T-helper 2 cell treated with Interferon-gamma antibody and Interleukin-4, amounts not matched to agents 5 μg/mL and 100 μg/mL, for 36 hours (primary cell): ENCODE data around the gene EFCAB13.
"Not testable (repeated sequence)": the region's sequence is repeated elsewhere in the genome, so short reads cannot be mapped to it uniquely, and the experiment has no call there.

Experiments
- DNase-seq: peaks from one replicate; pipeline ENCODE4 v3.0.0; 2021; ENCODE audit warnings: low spot score
- H3K27ac Mint-ChIP-seq: one replicate; pipeline ENCODE4 v1.8.0; 2021; ENCODE audit warnings: mild to moderate bottlenecking, mixed read lengths
- H3K27me3 Mint-ChIP-seq: one replicate; pipeline ENCODE4 v1.8.0; 2021; ENCODE audit warnings: low read depth, mixed read lengths
- H3K36me3 Mint-ChIP-seq: one replicate; pipeline ENCODE4 v1.8.0; 2021; ENCODE audit warnings: low read depth, mixed read lengths
- H3K4me1 Mint-ChIP-seq: one replicate; pipeline ENCODE4 v1.8.0; 2021; ENCODE audit warnings: low read depth, mixed read lengths
- H3K4me3 Mint-ChIP-seq: one replicate; pipeline ENCODE4 v1.8.0; 2022; ENCODE audit warnings: mild to moderate bottlenecking, moderate library complexity, mixed read lengths
- H3K9me3 Mint-ChIP-seq: one replicate; pipeline ENCODE4 v1.8.0; 2021; ENCODE audit warnings: mixed read lengths

The EFCAB13 gene

DNA sequence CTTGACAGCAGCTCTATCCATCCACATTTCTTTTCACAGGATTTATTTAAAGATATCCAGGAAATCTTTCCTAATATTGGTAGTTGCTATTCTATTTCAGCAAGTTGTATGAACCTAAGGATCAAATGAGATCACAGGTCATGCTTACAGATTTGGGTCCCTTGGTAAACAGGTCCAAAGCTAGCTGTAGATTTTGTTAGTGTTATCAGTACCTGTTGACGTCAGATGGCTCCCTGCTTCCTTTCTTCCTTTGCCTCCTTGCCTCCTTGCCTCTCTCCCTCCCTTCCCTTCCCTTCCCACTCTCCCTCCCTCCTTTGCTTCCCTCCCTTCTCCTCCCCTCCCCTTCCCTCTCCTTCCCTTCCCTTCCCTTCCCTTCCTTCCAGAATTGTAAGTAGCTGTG lies 76.6 kb downstream of the EFCAB13 start:
- no peaks in the 10 kb centered on the region for H3K27me3 Mint-ChIP-seq

DNA sequence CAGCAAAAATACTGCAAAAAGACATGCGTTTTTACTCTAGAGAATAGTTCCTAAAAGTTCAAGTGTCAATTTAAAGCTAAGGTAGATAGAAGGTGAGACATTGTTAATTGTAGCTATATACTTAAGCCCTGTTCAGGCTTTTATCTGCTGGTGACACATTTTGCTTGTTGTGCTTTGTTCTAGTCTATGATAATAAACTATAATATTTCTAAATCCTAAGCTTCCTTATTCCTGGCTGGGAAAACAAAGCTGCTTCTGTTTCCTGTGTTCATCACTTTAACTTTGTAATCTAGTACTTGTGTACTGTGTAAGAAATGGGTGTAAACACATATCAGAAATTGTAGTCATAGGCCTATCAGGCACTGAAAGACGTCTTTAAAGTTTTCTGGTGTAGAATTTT lies 77.3 kb downstream of the EFCAB13 start:
- no peaks in the 10 kb centered on the region for H3K4me1 Mint-ChIP-seq
- no peaks in the 10 kb centered on the region for H3K27me3 Mint-ChIP-seq
- no peaks in the 10 kb centered on the region for H3K36me3 Mint-ChIP-seq
- H3K9me3 Mint-ChIP-seq = no peaks in the 10 kb centered on the region
- H3K27ac Mint-ChIP-seq = no peak overlapping the region
- no peak for DNase-seq
- no peak overlapping the region for H3K4me3 Mint-ChIP-seq

More for the DNA sequence above, 76.6 kb downstream of the EFCAB13 start:
- no peak for DNase-seq
- no peak overlapping the region for H3K4me3 Mint-ChIP-seq
- no peaks in the 10 kb centered on the region for H3K36me3 Mint-ChIP-seq
- H3K4me1 Mint-ChIP-seq = no peaks in the 10 kb centered on the region
- H3K27ac Mint-ChIP-seq = no peak overlapping the region
- no peaks in the 10 kb centered on the region for H3K9me3 Mint-ChIP-seq

DNA sequence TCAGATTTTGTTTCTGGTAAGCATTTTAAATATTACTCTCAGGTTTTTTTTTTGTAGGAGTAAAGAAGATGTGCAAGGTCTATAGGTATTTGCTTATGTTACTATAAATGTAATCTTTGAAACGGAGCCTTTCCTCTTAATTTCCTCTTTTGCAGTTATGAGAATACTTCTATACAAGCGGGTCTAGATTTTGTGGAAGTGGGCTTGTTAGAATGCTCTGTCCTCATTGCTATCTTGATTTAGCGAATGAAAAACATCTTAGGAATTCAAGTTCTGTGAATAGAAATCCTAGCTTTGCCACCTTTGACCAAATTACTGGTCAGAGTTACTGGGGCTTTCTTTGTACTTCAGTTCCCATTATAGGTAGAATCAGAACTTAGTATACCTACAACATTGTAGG lies 80.3 kb downstream of the EFCAB13 start:
- H3K4me1 Mint-ChIP-seq = no peaks in the 10 kb centered on the region

DNA sequence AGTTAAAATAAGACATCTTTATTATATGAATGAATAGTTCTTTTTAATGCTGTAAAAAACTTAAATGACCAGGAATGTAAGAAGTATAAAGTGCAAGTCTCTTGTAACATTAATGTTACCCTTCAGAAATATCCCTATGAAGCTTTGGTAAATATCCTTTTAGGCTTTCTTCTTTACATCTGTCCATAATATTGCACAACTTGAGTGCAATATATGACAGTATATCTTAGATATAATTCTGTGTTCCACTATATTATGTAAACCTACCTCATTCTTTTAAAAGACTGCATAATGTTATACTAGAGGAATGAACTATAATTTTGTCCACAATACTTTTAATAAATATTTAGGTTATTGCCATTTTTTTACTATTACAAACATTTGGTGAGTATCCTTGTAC lies 81.1 kb downstream of the EFCAB13 start:
- no peaks in the 10 kb centered on the region for H3K9me3 Mint-ChIP-seq
- DNase-seq = no peak
- H3K4me3 Mint-ChIP-seq = no peak overlapping the region
- no peaks in the 10 kb centered on the region for H3K4me1 Mint-ChIP-seq
- no peaks in the 10 kb centered on the region for H3K36me3 Mint-ChIP-seq
- H3K27ac Mint-ChIP-seq = no peak overlapping the region
- H3K27me3 Mint-ChIP-seq = no peaks in the 10 kb centered on the region

More for the DNA sequence above, 80.3 kb downstream of the EFCAB13 start:
- Mint-ChIP-seq H3K36me3 (no peaks in the 10 kb centered on the region), H3K27me3 (no peaks in the 10 kb centered on the region), H3K27ac (no peak overlapping the region), H3K4me3 (no peak overlapping the region), H3K9me3 (no peaks in the 10 kb centered on the region)
- DNase-seq = no peak

DNA sequence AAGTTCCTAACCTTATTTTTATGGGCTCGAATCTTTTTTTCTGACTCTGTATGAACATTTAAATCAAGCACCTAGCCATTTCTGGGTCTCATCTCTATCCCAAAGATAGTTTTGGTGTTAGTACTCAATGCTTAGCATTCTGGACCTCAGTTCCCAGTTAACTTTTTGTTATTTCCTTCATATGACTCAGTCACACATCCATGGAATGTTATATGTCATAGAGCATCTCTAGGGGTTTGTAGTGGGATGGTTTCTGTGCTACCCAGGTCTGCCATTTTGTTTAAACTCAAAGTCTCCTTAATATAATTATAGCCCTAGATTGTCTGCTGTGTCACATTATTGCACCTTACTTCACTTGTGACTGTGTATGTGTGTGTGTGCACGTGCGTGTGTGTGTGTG lies 90.1 kb downstream of the EFCAB13 start:
- H3K4me1 Mint-ChIP-seq = no peaks in the 10 kb centered on the region
- no peaks in the 10 kb centered on the region for H3K9me3 Mint-ChIP-seq
- H3K36me3 Mint-ChIP-seq = no peaks in the 10 kb centered on the region
- no peak for DNase-seq
- no peak overlapping the region for H3K27ac Mint-ChIP-seq
- H3K27me3 Mint-ChIP-seq = no peaks in the 10 kb centered on the region
- H3K4me3 Mint-ChIP-seq = no peak overlapping the region

DNA sequence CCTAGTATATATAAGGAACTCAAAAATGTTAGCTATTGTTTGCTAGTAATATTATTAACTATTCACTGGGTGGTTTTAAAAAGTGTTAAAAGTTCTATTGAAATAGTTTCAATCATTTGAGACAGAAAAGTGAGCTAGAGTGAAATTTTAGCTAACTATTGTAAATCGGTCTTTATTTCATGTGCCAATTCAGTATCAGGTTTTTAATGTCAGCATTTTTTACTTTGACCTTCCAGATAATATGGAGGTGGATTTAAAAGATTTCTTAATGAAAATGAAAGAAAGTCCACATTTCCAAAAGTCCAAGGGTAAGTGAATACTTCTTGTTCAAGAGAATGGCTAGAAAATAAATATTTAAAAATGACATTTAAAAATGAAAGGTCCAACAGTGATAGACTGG lies 90.9 kb downstream of the EFCAB13 start:
- Mint-ChIP-seq H3K4me1 (no peaks in the 10 kb centered on the region), H3K27ac (no peak overlapping the region), H3K36me3 (no peaks in the 10 kb centered on the region), H3K9me3 (no peaks in the 10 kb centered on the region), H3K4me3 (no peak overlapping the region), H3K27me3 (no peaks in the 10 kb centered on the region)
- no peak for DNase-seq

DNA sequence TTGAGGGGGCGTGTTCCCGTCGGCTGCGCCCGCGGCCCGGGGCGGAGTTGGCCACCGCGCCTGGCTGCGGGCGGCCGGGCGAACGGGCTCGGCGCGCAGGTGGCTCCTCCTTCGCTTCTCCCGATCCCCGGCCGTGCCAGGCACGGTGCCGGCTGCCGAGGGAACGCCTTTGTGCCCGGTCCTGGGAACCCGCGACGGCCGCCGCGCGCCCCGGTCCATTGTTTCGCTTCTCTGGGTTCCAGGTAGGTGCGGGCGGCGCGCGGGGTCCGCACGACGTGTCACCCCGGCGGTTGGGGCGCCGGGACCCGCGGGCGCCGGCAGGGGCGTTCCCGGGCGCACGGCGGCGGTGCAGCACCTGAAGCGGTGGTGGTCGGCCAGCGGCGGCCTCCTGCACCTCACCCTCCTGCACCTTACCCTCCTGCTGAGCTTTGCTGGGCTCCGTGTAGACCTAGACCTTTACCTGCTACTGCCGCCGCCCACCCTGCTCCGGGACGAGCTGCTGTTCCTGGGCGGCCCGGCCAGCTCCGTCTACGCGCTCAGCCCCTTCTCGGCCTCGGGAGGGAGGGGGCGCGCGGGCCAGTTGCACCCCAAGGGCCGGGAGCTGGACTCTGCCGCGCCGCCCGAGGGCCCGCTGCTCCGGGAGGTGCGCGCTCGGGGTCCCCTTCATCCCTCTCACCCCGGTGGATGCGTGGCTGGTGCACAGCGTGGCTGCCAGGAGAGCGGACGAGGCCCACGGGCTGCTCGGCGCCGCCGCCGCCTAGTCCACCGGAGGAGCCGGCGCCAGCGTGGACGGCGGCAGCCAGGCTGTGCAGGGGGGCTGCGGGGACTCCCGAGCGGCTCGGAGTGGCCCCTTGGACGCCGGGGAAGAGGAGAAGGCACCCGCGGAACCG lies 99.9 kb downstream of the EFCAB13 start:
- no peak overlapping the region for H3K27ac Mint-ChIP-seq
- DNase-seq = no peak
- H3K4me1 Mint-ChIP-seq = peaks cover 12% of the 10 kb centered on the region
- H3K4me3 Mint-ChIP-seq = peak overlapping the region; percentile 61
- H3K27me3 Mint-ChIP-seq = peaks cover 17% of the 10 kb centered on the region
- peaks cover 19% of the 10 kb centered on the region for H3K36me3 Mint-ChIP-seq
- H3K9me3 Mint-ChIP-seq = no peaks in the 10 kb centered on the region

DNA sequence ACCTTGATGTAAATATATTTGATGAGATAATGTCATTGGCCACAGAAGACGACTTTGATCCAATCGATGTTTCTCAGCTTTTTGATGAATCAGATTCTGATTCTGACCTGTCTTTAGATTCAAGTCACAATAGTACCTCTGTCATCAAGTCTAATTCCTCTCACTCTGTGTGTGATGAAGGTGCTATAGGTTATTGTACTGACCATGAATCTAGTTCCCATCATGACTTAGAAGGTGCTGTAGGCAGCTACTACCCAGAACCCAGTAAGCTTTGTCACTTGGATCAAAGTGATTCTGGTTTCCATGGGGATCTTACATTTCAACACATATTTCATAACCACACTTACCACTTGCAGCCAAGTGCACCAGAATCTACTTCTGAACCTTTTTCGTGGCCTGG lies 101.5 kb downstream of the EFCAB13 start:
- peaks cover 12% of the 10 kb centered on the region for H3K4me1 Mint-ChIP-seq
- H3K27ac Mint-ChIP-seq, H3K4me3 Mint-ChIP-seq, DNase-seq, H3K9me3 Mint-ChIP-seq: not testable (repeated sequence)
- H3K36me3 Mint-ChIP-seq = peaks cover 19% of the 10 kb centered on the region
- peaks cover 17% of the 10 kb centered on the region for H3K27me3 Mint-ChIP-seq

DNA sequence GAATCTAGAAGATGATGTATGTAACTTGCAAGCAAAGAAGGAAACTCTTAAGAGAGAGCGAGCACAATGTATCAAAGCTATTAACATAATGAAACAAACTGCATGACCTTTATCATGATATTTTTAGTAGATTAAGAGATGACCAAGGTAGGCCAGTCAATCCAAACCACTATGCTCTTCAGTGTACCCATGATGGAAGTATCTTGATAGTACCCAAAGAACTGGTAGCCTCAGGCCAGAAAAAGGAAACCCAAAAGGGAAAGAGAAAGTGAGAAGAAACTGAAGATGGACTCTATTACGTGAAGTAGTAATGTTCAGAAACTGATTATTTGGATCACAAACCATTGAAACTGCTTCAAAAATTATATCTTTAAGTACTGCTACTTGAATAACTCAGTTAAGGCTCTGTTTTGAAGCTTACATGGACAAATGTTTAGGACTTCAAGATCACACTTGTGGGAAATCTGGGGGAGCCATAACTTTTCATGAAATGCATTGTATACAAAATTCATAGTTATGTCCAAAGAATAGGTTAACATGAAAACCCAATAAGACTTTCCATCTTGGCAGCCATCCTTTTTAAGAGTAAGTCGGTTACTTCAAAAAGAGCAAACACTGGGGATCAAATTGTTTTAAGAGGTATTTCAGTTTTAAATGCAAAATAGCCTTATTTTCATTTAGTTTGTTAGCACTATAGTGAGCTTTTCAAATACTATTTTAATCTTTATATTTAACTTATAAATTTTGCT lies 102.3 kb downstream of the EFCAB13 start:
- DNase-seq, H3K27ac Mint-ChIP-seq, H3K4me3 Mint-ChIP-seq, H3K9me3 Mint-ChIP-seq: not testable (repeated sequence)
- peaks cover 12% of the 10 kb centered on the region for H3K4me1 Mint-ChIP-seq
- peaks cover 17% of the 10 kb centered on the region for H3K27me3 Mint-ChIP-seq
- H3K36me3 Mint-ChIP-seq = peaks cover 19% of the 10 kb centered on the region

DNA sequence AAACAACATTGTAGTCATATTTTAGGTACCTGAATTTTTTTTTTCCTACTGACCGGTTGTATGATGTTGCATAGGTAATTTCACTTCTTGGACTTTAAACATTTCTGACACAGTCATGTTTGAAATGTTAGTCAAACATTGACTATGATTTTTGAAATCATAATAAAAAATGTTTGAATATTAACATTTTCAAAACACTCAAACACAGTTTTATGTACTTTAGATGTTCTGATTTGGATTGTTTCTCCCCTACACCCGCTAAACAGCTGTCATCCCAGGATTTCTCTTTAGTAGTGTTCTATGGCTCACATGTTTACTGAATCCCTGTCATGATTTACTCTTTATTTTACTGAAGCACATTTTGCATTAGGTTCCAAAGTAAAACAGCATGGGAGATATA lies 104.2 kb downstream of the EFCAB13 start:
- no peaks in the 10 kb centered on the region for H3K9me3 Mint-ChIP-seq
- H3K36me3 Mint-ChIP-seq = peaks cover 17% of the 10 kb centered on the region
- H3K4me3 Mint-ChIP-seq = no peak overlapping the region
- no peak for DNase-seq
- H3K27me3 Mint-ChIP-seq = peaks cover 10% of the 10 kb centered on the region
- H3K4me1 Mint-ChIP-seq = peaks cover 12% of the 10 kb centered on the region
- no peak overlapping the region for H3K27ac Mint-ChIP-seq

DNA sequence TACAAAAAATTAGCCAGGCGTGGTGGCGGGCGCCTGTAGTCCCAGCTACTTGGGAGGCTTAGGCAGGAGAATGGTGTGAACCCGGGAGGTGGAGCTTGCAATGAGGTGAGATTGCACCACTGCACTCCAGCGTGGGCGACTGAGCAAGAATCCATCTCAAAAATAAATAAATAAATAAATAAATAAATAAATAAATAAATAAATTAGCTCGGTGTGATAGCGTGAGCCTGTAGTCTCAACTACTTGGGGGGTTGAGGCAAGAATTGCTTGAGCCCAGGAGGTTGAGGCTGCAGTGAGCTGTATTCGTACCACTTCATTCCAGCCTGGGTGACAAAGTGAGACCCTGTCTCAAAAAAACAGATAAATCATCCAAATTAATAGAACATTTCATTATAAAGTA lies 108.5 kb downstream of the EFCAB13 start:
- DNase-seq, H3K27ac Mint-ChIP-seq, H3K36me3 Mint-ChIP-seq, H3K4me1 Mint-ChIP-seq, H3K27me3 Mint-ChIP-seq, H3K4me3 Mint-ChIP-seq: not testable (repeated sequence)
- peaks cover 13% of the 10 kb centered on the region for H3K9me3 Mint-ChIP-seq

DNA sequence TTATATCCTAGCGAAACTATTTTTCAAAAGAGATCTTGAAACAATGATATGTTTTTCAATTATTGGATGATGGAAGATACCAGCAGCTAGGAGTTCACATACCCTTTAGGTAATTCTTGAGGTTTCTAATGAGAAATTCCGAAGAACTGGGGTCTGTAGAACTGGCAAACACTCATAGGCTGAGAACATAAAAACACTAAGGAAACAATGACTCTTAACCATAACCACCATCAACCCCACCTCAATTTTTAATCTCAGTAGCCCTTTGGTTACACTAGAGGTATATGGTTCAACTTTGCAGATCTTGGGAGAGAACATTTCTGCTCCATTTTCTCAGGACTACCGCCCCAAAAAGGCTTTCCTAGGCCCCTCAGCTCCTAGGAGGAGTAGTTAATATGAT lies 141.4 kb downstream of the EFCAB13 start:
- Mint-ChIP-seq H3K9me3 (no peaks in the 10 kb centered on the region), H3K27me3 (no peaks in the 10 kb centered on the region), H3K36me3 (peaks cover 5% of the 10 kb centered on the region), H3K4me1 (no peaks in the 10 kb centered on the region), H3K4me3 (no peak overlapping the region), H3K27ac (no peak overlapping the region)
- DNase-seq = no peak

DNA sequence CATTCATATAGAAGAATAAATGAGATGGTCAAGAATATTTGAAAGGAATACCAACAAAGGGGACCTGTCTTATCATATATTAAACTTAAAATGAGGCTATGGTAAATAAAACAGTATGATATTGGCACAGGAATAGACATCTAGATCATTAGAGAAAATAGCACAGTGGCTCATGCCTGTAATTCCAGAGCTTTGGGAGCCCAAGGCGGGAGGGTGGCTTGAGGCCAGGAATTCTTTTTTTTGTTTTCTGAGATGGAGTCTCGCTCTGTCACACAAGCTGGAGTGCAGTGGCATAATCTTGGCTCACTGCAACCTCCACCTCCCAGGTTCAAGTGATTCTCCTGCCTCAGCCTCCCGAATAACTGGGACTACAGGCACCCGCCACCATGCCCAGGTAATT lies 143.2 kb downstream of the EFCAB13 start:
- not testable (repeated sequence) for H3K4me1 Mint-ChIP-seq, DNase-seq, H3K4me3 Mint-ChIP-seq, H3K9me3 Mint-ChIP-seq, H3K27me3 Mint-ChIP-seq, H3K27ac Mint-ChIP-seq, H3K36me3 Mint-ChIP-seq

DNA sequence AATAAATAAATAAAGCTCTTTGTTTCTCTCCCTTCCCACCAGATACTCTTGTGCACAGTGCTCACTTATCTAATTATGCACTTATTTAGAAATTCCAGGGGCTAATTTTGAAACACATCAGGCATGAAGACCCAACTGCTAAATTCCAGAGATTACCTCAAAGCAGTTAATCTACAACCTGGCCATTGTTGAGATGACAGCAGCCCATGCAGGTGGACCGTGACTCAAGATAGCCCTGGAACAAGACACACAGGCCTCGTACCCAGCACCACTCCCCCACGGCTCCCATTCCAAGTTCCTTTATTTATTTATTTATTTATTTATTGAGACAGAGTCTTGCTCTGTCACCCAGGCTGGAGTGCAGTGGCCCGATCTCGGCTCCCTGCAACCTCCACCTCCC lies 147.1 kb downstream of the EFCAB13 start:
- Mint-ChIP-seq H3K4me3 (no peak overlapping the region), H3K9me3 (no peaks in the 10 kb centered on the region), H3K27me3 (no peaks in the 10 kb centered on the region), H3K36me3 (peaks cover 6% of the 10 kb centered on the region), H3K4me1 (no peaks in the 10 kb centered on the region), H3K27ac (no peak overlapping the region)
- no peak for DNase-seq
